GM23248 (cell line): ENCODE data around the gene PTRH2. TPM values are rescaled to one million over a fixed set of nuclear protein-coding genes. Genes with fewer than 3 reads are reported as not detected.

Experiments
- DNase-seq: peaks from one replicate; pipeline ENCODE4 v3.0.0-alpha.2; 2015
- H2AFZ ChIP-seq: fragments of 200-600 bp; sonication (generic); 2 replicates; pipeline ENCODE4 v1.6.1; 2016; ENCODE audit warnings: antibody characterized with exemption
- H3F3A ChIP-seq: fragments of 200-600 bp; sonication (generic); 2 replicates; pipeline ENCODE4 v1.6.1; 2016; ENCODE audit warnings: mild to moderate bottlenecking, antibody characterized with exemption, mixed run types; ENCODE audit not compliant: insufficient read depth
- H3K27ac ChIP-seq: fragments of 200-600 bp; sonication (generic); 2 replicates; pipeline ENCODE4 v1.5.1; 2016; ENCODE audit warnings: mild to moderate bottlenecking
- H3K27me3 ChIP-seq: fragments of 200-600 bp; sonication (generic); replicated peaks from 2 replicates; pipeline ENCODE4 v1.6.1; 2016; ENCODE audit warnings: mild to moderate bottlenecking; ENCODE audit not compliant: insufficient read depth
- H3K36me3 ChIP-seq: fragments of 200-600 bp; sonication (generic); 2 replicates; pipeline ENCODE4 v1.6.1; 2016; ENCODE audit warnings: low read depth, mild to moderate bottlenecking
- H3K4me1 ChIP-seq: fragments of 200-600 bp; sonication (generic); 2 replicates; pipeline ENCODE4 v1.6.1; 2016; ENCODE audit warnings: mild to moderate bottlenecking; ENCODE audit not compliant: insufficient read depth
- H3K4me2 ChIP-seq: fragments of 200-600 bp; sonication (generic); one replicate; pipeline ENCODE4 v1.6.1; 2016; ENCODE audit warnings: mild to moderate bottlenecking; ENCODE audit not compliant: unreplicated experiment
- H3K4me3 ChIP-seq: fragments of 200-600 bp; sonication (generic); 2 replicates; pipeline ENCODE4 v1.5.1; 2016; ENCODE audit warnings: mild to moderate bottlenecking
- H3K79me2 ChIP-seq: fragments of 200-600 bp; sonication (generic); 2 replicates; pipeline ENCODE4 v1.6.1; 2016; ENCODE audit warnings: mild to moderate bottlenecking; ENCODE audit not compliant: insufficient read depth
- H3K9ac ChIP-seq: fragments of 200-600 bp; sonication (generic); 2 replicates; pipeline ENCODE4 v1.6.1; 2016; ENCODE audit warnings: mild to moderate bottlenecking
- H3K9me2 ChIP-seq: fragments of 200-600 bp; sonication (generic); 2 replicates; pipeline ENCODE4 v1.6.1; 2016; ENCODE audit warnings: mixed run types, mild to moderate bottlenecking, moderate library complexity; ENCODE audit not compliant: insufficient read depth
- H3K9me3 ChIP-seq: fragments of 200-600 bp; sonication (generic); one replicate; pipeline ENCODE4 v1.6.1; 2017; ENCODE audit warnings: low read depth
- H4K20me1 ChIP-seq: fragments of 200-600 bp; sonication (generic); 2 replicates; pipeline ENCODE4 v1.6.0; 2016; ENCODE audit not compliant: insufficient read depth
- EZH2 ChIP-seq: fragments of 200-600 bp; sonication (generic); IDR thresholded peaks from 2 replicates; pipeline ENCODE4 v1.6.1; 2018; ENCODE audit warnings: antibody characterized with exemption, mild to moderate bottlenecking; ENCODE audit not compliant: insufficient read depth, poor library complexity, severe bottlenecking
- EZH2phosphoT487 ChIP-seq: fragments of 200-600 bp; sonication (generic); IDR thresholded peaks from 2 replicates; pipeline ENCODE4 v1.6.1; 2018; ENCODE audit warnings: antibody characterized with exemption, moderate library complexity, mild to moderate bottlenecking, low read depth; ENCODE audit not compliant: insufficient read depth
- WGBS, 2 experiments: methylation state at CpG; one replicate each; pipeline ENCODE4 v1.1.6; 2015 to 2017; ENCODE audit warnings: low lambda C conversion rate in 2 of 2, low coverage in 1 of 2; ENCODE audit errors: missing lambda C conversion rate in 2 of 2; 5-methylcytosine and 5-hydroxymethylcytosine counted together
- in situ Hi-C: fragments of 300-500 bp; cut with MboI; formaldehyde crosslinking; loops from 2 replicates; pipeline ENCODE4 v1.15.0; 2020
- polyA plus RNA-seq: library from polyadenylated mRNA; unstranded; fragments of >200 nt; fragmentation: Nextera tagmentation; extraction: Ambion mirVana; gene quantifications from 2 replicates; pipeline ENCODE4 v1.2.1, GENCODE V29; 2016
- total RNA-seq: library from RNA; depleted of rRNA; stranded (reverse); fragments of >200 nt; shearing (Covaris generic); gene quantifications from 2 replicates; pipeline ENCODE4 v1.2.3, GENCODE V29; 2014

PTRH2 gene
- total and polyA plus RNA-seq, 2 experiments from 2014 or later, result 18.2 to 34.4 TPM

- Histone ChIP-seq H3F3A (peaks cover 9% of the 10 kb centered on the region; the same call in 1 of the 2 replicates), H3K4me2 (no peak overlapping the region), H4K20me1 (no peaks in the 10 kb centered on the region; the same call in 1 of the 2 replicates), H3K4me1 (peaks cover 20% of the 10 kb centered on the region), H3K27me3 (no peaks in the 10 kb centered on the region), H3K9ac (no peak overlapping the region), H3K79me2 (peaks cover 97% of the 10 kb centered on the region), H2AFZ (no peak overlapping the region), H3K27ac (no peak overlapping the region), H3K4me3 (no peak overlapping the region), H3K9me3 (no peaks in the 10 kb centered on the region), H3K9me2 (no peaks in the 10 kb centered on the region), H3K36me3 (no peaks in the 10 kb centered on the region; the same call in 1 of the 2 replicates)
- WGBS, 2 experiments, result 98 to 100% methylated on average over 1 of the region's 1 CpG
- in situ Hi-C loops, result loop anchor here (25.0 kb wide), 1 partner anchor 334 kb away; no protein-coding TSS in a partner anchor
- TF ChIP-seq EZH2 (no peak), EZH2phosphoT487 (no peak)
- no peak for DNase-seq
These were observed 20.7 kb upstream of the PTRH2 start for GRCh38 chr17:59727817-59728533.

- Histone ChIP-seq H3K27ac (peak overlapping the region; percentile 69), H4K20me1 (no peaks in the 10 kb centered on the region; the same call in 1 of the 2 replicates), H3K9me2 (no peaks in the 10 kb centered on the region), H3K4me3 (0 out of 2 replicates have a peak overlapping the region, but pooled peaks have one; percentile 2), H3K4me1 (peaks cover 20% of the 10 kb centered on the region), H3K9ac (peak overlapping the region; percentile 49), H3K27me3 (no peaks in the 10 kb centered on the region), H2AFZ (peak overlapping the region; percentile 14; the same call in 1 of the 2 replicates), H3K36me3 (no peaks in the 10 kb centered on the region), H3K79me2 (peaks cover 99% of the 10 kb centered on the region), H3K4me2 (peak overlapping the region; percentile 44), H3F3A (peaks cover 9% of the 10 kb centered on the region; the same call in 1 of the 2 replicates), H3K9me3 (no peaks in the 10 kb centered on the region)
- TF ChIP-seq EZH2phosphoT487 (no peak), EZH2 (no peak)
- peak; percentile 78 for DNase-seq
- 10 to 18% methylated on average over 2 of the region's 2 CpGs for WGBS, 2 experiments
- in situ Hi-C loops, result loop anchor here (25.0 kb wide), 1 partner anchor 337 kb away; no protein-coding TSS in a partner anchor
These were observed 18.5 kb upstream of the PTRH2 start for GRCh38 chr17:59725691-59726090.

GRCh38 chr17:59723607-59724006, 16.4 kb upstream of the PTRH2 start:
- whole genome bisulfite sequencing, 2 experiments, result 91 to 97% methylated on average over 1 of the region's 1 CpG
- H3K4me1 ChIP-seq, result peaks cover 12% of the 10 kb centered on the region
- no peaks in the 10 kb centered on the region; the same call in 1 of the 2 replicates for H4K20me1 ChIP-seq
- H3K4me2 ChIP-seq, result no peak overlapping the region
- no peak overlapping the region for H3K9ac ChIP-seq
- no peak overlapping the region for H3K27ac ChIP-seq
- no peaks in the 10 kb centered on the region for H3K27me3 ChIP-seq
- H3F3A ChIP-seq, result peaks cover 9% of the 10 kb centered on the region; the same call in 1 of the 2 replicates
- H3K36me3 ChIP-seq, result no peaks in the 10 kb centered on the region
- H3K4me3 ChIP-seq, result no peak overlapping the region
- H3K9me3 ChIP-seq, result no peaks in the 10 kb centered on the region
- no peak for TF ChIP-seq EZH2phosphoT487
- TF ChIP-seq EZH2, result no peak
- H3K79me2 ChIP-seq, result peaks cover 99% of the 10 kb centered on the region
- no peak overlapping the region for H2AFZ ChIP-seq
- no peaks in the 10 kb centered on the region for H3K9me2 ChIP-seq
- in situ Hi-C loops, result no loop called here
- DNase-seq, result no peak

DNA sequence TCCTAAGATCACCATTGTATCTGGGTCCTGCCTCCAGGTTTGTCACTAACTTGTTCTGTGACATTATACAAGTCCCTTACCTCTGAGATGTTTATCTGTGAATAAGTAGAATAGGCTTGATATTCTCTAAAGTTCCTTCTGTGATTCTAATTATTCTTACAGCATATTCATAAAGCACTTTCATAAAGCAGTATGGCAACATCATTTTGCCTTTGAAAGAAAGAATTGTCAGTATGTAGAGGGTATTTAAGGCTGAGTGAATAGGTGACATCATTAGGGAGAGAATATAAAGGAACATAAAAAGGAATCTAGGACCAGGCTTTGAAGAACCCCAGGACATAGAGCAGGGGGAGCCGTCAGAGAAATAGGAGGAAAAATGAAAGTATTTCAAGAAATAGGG, 15.8 kb upstream of the PTRH2 start:
- Histone ChIP-seq H3K27ac (no peak overlapping the region), H3K4me3 (no peak overlapping the region), H3K9me2 (no peaks in the 10 kb centered on the region), H3K9me3 (no peaks in the 10 kb centered on the region), H4K20me1 (no peaks in the 10 kb centered on the region; the same call in 1 of the 2 replicates), H3K4me1 (peaks cover 12% of the 10 kb centered on the region), H3K79me2 (peaks cover 99% of the 10 kb centered on the region), H2AFZ (no peak overlapping the region), H3K36me3 (no peaks in the 10 kb centered on the region), H3K4me2 (no peak overlapping the region), H3K27me3 (no peaks in the 10 kb centered on the region), H3F3A (peaks cover 9% of the 10 kb centered on the region; the same call in 1 of the 2 replicates), H3K9ac (no peak overlapping the region)
- WGBS, 2 experiments, result 38 to 68% methylated on average over 1 of the region's 1 CpG
- TF ChIP-seq EZH2 (no peak), EZH2phosphoT487 (no peak)
- no peak for DNase-seq
- in situ Hi-C loops, result no loop called here
